Progenitor cell of endocrine pancreas (in vitro differentiated cells): ENCODE measurements around the gene COL23A1. TPM values are rescaled to one million over a fixed set of nuclear protein-coding genes. Genes with fewer than 3 reads are reported as not detected.

Source experiments
- DNase-seq: peaks from one replicate; pipeline ENCODE4 v3.0.0; 2021; ENCODE audit warnings: low spot score; ENCODE audit not compliant: unreplicated experiment
- H3K27ac Mint-ChIP-seq: 2 replicates; pipeline ENCODE4 v1.8.0; 2021; ENCODE audit warnings: mild to moderate bottlenecking, moderate library complexity, mixed read lengths
- H3K27me3 Mint-ChIP-seq: 2 replicates; pipeline ENCODE4 v1.8.0; 2021; ENCODE audit warnings: mixed read lengths
- H3K36me3 Mint-ChIP-seq: 2 replicates; pipeline ENCODE4 v1.8.0; 2022; ENCODE audit warnings: mixed read lengths; ENCODE audit not compliant: insufficient read depth
- H3K4me1 Mint-ChIP-seq: 2 replicates; pipeline ENCODE4 v1.8.0; 2021; ENCODE audit warnings: low read depth, mixed read lengths
- H3K4me3 Mint-ChIP-seq: 2 replicates; pipeline ENCODE4 v1.8.0; 2021; ENCODE audit warnings: low read depth, mild to moderate bottlenecking, moderate library complexity, mixed read lengths
- H3K9me3 Mint-ChIP-seq: 2 replicates; pipeline ENCODE4 v1.8.0; 2021; ENCODE audit warnings: low read depth, mixed read lengths
- total RNA-seq: library from RNA; stranded (reverse); gene quantifications from 2 replicates; pipeline ENCODE4 v1.2.1, GENCODE V29; 2021
- TF ChIP-seq, protein P1 (sequence below): fragments of 200-600 bp; sonication (generic); IDR thresholded peaks from one replicate; pipeline ENCODE4 v1.5.0; 2021; ENCODE audit warnings: antibody characterized with exemption, mild to moderate bottlenecking; ENCODE audit not compliant: unreplicated experiment

The COL23A1 gene
- total RNA-seq, 1 donor from 2014 or later, result 0.36 TPM

DNA sequence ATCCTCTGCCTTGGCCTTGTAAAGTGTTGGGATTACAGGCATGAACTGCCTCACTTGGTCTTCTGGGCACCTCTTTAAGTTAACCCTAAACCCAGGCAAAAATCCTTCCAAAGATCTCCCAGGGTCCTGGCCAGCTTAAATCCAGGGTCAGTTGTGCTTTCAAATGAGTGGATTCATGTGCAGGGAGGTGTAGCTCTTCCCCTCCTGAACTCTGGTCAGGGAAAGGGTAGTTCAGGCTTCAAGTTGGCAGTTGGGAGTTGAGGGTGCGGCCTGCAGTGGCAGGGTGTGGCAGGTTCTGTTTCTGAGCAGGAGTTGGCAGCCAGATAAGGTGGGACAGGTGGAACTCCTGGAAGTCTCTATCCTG lies 382.3 kb downstream of the COL23A1 start:
- Mint-ChIP-seq H3K4me3 (peak overlapping the region; percentile 39), H3K4me1 (peaks cover 20% of the 10 kb centered on the region), H3K36me3 (peaks cover 36% of the 10 kb centered on the region), H3K9me3 (no peaks in the 10 kb centered on the region), H3K27ac (peak overlapping the region; percentile 86), H3K27me3 (no peaks in the 10 kb centered on the region)
- TF ChIP-seq, protein P1, sequence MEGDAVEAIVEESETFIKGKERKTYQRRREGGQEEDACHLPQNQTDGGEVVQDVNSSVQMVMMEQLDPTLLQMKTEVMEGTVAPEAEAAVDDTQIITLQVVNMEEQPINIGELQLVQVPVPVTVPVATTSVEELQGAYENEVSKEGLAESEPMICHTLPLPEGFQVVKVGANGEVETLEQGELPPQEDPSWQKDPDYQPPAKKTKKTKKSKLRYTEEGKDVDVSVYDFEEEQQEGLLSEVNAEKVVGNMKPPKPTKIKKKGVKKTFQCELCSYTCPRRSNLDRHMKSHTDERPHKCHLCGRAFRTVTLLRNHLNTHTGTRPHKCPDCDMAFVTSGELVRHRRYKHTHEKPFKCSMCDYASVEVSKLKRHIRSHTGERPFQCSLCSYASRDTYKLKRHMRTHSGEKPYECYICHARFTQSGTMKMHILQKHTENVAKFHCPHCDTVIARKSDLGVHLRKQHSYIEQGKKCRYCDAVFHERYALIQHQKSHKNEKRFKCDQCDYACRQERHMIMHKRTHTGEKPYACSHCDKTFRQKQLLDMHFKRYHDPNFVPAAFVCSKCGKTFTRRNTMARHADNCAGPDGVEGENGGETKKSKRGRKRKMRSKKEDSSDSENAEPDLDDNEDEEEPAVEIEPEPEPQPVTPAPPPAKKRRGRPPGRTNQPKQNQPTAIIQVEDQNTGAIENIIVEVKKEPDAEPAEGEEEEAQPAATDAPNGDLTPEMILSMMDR, result no peak
- DNase-seq, result no peak

DNA sequence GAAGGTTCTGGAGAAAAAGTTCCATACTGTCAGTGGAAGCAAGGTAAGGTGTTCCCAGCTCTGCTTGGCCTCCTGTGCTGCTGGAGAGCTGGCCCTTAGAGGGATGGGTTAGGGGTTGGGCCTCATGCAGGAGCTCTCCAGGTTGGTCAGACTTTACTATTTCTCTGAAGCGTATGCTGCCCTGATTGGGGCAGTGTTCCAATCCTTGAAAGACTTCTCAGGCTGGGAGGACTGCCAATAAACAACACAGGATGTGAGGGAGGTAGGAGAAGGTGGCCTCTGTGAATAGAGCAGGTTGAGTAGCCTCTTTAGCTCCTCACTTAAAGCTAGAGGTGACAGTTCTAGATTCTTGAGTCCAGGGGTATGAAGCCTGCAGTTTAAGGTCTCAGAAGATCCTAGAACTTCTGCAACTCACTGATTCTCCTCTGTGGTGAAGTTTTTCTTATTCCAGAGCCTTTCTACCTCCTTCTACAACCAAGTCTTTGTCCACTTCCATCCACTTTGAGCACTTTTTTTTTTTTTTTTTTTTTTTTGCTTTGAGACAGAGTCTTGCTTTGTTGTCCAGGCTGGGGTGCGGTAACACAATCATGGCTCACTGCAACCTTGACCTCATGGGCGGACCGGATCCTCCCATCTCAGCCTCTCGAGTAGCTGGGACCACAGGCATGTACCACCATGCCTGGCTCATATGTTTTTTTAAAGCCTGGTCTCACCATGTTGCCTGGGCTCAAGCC lies 382.8 kb downstream of the COL23A1 start:
- H3K4me1 Mint-ChIP-seq, result peaks cover 20% of the 10 kb centered on the region
- peak overlapping the region; percentile 86 for H3K27ac Mint-ChIP-seq
- H3K27me3 Mint-ChIP-seq, result no peaks in the 10 kb centered on the region
- H3K4me3 Mint-ChIP-seq, result peak overlapping the region; percentile 84
- no peaks in the 10 kb centered on the region for H3K9me3 Mint-ChIP-seq
- H3K36me3 Mint-ChIP-seq, result peaks cover 36% of the 10 kb centered on the region
- TF ChIP-seq, protein P1, result no peak
- no peak for DNase-seq

DNA sequence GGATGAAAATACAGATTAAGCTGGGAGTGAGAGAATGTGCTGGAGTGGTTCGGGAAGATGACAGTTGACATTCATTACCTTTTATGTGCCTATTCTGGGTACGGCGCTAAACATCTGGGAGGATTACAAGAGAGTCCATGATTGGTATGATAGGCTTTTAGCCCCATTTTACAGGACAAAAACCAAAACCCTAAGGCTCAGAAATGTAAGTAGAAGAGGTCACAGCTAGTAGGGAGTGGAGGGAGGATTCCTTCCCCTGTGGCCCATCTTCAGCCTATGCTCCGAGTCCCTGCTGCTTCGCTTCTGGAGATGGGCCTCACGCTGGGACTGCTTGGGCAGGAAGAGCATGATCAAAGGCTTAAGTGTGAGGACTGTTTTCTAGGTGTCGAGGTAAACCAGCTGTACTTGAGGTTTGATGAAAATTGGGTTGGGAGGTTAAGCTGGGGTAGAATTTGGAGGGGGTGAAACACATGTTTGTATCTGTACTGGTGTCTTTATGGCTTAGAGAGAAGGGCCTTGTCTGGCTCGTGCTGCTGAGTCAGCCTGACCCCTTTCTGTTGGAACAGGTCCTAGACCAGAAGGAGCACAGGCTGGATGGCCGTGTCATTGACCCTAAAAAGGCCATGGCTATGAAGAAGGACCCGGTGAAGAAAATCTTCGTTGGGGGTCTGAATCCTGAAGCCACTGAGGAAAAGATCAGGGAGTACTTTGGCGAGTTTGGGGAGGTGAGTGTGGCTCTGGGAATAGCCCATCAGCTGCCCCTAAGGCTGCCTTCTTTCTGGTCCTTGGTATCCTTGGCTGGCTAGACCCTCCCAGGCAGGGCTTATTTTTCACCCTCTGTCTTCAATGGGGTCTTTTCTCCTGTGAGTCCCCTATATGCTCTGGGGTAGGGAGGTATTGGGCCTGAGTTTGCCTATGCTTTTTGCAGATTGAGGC lies 383.8 kb downstream of the COL23A1 start:
- TF ChIP-seq, protein P1, result no peak
- Mint-ChIP-seq H3K9me3 (no peaks in the 10 kb centered on the region), H3K36me3 (peaks cover 36% of the 10 kb centered on the region), H3K27me3 (no peaks in the 10 kb centered on the region), H3K4me3 (peak overlapping the region; percentile 84), H3K27ac (peak overlapping the region; percentile 90), H3K4me1 (peaks cover 20% of the 10 kb centered on the region)
- DNase-seq, result no peak

DNA sequence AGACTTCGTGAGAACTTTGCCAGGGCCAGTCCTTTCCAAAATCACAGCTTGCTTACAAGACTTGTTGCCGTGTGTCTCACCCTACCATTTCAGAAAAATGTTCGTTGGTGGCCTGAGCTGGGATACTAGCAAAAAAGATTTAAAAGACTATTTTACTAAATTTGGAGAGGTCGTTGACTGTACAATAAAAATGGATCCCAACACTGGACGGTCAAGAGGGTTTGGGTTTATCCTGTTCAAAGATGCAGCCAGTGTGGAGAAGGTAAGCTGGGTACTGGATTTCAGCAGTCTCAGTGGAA lies 384.5 kb downstream of the COL23A1 start:
- H3K36me3 Mint-ChIP-seq, result peaks cover 33% of the 10 kb centered on the region
- H3K4me1 Mint-ChIP-seq, result peaks cover 20% of the 10 kb centered on the region
- TF ChIP-seq, protein P1, result no peak
- peak overlapping the region; percentile 84 for H3K4me3 Mint-ChIP-seq
- H3K27me3 Mint-ChIP-seq, result no peaks in the 10 kb centered on the region
- H3K9me3 Mint-ChIP-seq, result no peaks in the 10 kb centered on the region
- peak overlapping the region; percentile 90 for H3K27ac Mint-ChIP-seq
- no peak for DNase-seq

DNA sequence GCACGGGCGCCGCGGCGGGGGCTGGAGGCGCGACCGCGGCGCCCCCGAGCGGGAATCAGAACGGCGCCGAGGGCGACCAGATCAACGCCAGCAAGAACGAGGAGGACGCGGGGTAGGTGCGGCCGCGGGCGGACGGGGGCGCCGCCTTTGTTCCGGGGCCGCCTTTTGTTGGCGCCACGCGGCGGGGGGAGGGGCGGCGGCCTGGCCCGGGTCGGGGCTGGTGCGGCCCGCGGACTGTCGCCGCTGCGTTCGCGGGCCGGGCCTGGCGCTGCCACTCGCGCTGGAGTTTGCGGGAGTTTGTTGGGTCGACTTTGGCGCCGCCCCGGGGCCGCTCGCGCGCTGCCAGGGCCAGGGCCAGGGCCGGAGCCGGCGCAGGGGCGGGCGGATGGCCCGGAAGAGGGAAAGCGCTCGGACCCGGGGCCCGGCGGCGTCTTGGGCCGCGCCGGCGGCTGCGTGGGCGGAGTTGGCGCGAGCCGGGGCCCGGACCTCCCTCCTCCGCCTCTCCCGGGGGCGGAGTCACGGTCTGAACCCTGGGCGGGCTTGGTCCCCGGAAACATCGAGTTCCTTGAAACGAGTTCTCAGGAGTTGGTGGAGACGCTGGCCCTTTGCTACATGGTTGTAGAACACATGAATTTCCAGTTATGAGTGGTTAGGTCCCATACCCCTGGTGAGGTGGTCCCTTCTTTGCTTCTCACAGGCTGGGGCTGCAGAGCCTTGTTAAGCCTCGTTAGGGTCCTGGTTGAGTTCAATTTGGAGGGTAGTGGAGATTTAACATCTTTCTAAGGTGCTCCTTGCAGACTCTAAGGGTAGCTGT lies 385.1 kb downstream of the COL23A1 start:
- Mint-ChIP-seq H3K36me3 (peaks cover 30% of the 10 kb centered on the region), H3K27ac (peak overlapping the region; percentile 90), H3K4me1 (peaks cover 20% of the 10 kb centered on the region), H3K9me3 (no peaks in the 10 kb centered on the region), H3K4me3 (peak overlapping the region; percentile 98), H3K27me3 (peaks cover 1% of the 10 kb centered on the region)
- peak; percentile 52 for DNase-seq
- TF ChIP-seq, protein P1, result no peak
